ENCODE data around the gene FTCDNL1. TPM values are rescaled to one million over a fixed set of nuclear protein-coding genes. Genes with fewer than 3 reads are reported as not detected.

FTCDNL1 gene
- total and polyA plus RNA-seq, 2 donors = 0.85 to 1.4 TPM

DNA sequence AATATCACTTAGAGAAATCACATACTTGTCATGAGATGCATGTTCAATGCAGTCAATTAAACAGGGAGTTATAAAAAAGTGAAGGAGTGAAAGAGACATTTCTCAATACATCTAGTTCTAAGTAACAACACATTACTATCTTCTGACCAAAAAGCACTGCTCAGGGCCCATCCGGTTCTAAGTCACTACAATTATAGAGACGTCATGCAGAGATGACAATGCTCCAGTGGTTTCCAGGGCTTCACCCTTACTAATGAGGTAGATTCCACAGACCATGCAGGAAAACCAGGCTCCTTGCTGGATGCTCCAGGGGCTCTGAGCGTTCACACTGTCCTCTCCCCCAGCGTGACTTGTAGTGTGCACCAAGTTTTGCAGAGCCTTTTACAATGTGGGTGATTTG lies 88.0 kb downstream of the FTCDNL1 start:
- no peak for DNase-seq (ENCODE audit: extremely low spot score)
- 86% methylated on average over 4 of the region's 4 CpGs for WGBS
- no peak overlapping the region for H3K4me3 ChIP-seq (ENCODE audit: low read depth, low read length)
- no peaks in the 10 kb centered on the region for H3K36me3 ChIP-seq (ENCODE audit: insufficient read depth)
- no peak overlapping the region for H3K27ac ChIP-seq (ENCODE audit: low read depth)
- no peaks in the 10 kb centered on the region for H3K4me1 ChIP-seq (ENCODE audit: insufficient read depth)

DNA sequence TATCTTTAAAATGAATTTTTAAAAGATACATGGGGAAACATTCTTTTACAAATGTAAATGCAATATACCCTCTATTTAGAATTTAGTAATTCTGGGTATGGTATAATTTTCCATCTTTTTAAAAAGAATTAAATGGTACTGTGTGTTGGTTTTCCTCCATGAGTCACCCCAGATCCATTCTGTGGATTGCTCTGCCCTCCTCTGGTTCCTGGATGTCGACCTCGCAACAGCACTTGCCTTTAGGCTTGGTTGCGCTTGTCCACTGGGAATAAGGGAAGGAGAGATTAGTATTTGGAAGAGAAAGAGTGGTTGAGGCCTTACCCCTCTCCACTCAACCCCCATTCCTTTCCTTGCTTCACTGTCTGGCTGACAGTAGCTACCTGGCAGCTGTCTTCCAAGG lies 90.4 kb downstream of the FTCDNL1 start:
- H3K36me3 ChIP-seq (ENCODE audit: insufficient read depth) = no peaks in the 10 kb centered on the region
- no peak overlapping the region for H3K27ac ChIP-seq (ENCODE audit: low read depth)
- H3K4me1 ChIP-seq (ENCODE audit: insufficient read depth) = no peaks in the 10 kb centered on the region
- no peak overlapping the region for H3K4me3 ChIP-seq (ENCODE audit: low read depth, low read length)
- no peak for DNase-seq (ENCODE audit: extremely low spot score)
- WGBS = 95% methylated on average over 3 of the region's 3 CpGs

DNA sequence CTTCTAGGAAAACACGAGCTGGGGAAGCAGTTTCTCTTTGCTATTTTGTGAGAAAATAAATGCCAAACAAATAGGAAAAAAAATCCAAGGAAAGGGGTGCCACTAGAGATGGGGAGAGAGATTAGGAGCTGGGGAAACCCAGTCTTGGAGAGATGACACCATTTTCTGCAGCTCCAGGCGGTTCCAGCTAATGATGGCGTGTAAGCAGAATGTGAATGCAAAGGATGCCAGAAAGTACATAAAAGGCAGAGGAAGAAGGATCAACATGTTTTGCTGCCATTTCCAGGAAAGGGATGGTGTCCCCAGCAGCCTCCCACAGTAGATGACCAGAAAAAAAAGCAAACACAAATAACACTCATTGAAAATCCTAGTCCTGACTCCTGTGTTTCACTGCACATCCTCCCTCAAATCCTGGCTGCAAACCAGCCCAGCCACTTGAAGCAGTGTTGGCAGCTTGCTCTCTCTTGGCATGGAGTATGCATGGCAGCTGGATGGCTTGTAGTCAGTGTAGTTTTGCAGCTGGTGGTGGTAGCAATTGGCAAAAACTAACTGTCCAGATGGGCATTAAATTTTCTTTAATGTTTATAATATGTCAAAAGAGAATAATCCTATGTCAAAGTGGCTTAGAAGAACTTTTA lies 93.6 kb downstream of the FTCDNL1 start:
- Histone ChIP-seq H3K4me3 (ENCODE audit: low read depth, low read length) (no peak overlapping the region), H3K4me1 (ENCODE audit: insufficient read depth) (no peaks in the 10 kb centered on the region), H3K27ac (ENCODE audit: low read depth) (no peak overlapping the region), H3K36me3 (ENCODE audit: insufficient read depth) (no peaks in the 10 kb centered on the region)
- WGBS = 43% methylated on average over 3 of the region's 3 CpGs
- no peak for DNase-seq (ENCODE audit: extremely low spot score)

DNA sequence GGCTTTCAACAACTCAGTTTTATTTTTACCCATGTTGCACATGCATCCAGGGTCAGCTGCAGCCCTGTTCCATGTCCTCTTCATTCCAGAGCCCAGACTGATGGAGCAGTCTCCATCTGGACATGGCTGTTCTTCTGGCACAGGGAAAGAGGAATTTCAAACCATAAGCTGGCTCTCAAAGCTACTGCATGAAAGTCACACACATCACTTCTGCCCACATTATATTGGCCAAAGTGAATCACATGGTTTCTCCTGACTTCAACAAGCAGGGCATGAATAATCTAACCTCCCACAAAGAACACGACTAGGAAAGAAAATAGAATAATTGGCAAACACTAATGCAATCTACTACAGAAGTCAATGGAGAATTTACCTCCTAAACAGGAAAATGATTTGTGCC lies 94.2 kb downstream of the FTCDNL1 start:
- no peak overlapping the region for H3K27ac ChIP-seq (ENCODE audit: low read depth)
- H3K36me3 ChIP-seq (ENCODE audit: insufficient read depth) = no peaks in the 10 kb centered on the region
- H3K4me1 ChIP-seq (ENCODE audit: insufficient read depth) = no peaks in the 10 kb centered on the region
- 41% methylated on average over 1 of the region's 1 CpG for WGBS
- DNase-seq (ENCODE audit: extremely low spot score) = no peak
- H3K4me3 ChIP-seq (ENCODE audit: low read depth, low read length) = no peak overlapping the region

DNA sequence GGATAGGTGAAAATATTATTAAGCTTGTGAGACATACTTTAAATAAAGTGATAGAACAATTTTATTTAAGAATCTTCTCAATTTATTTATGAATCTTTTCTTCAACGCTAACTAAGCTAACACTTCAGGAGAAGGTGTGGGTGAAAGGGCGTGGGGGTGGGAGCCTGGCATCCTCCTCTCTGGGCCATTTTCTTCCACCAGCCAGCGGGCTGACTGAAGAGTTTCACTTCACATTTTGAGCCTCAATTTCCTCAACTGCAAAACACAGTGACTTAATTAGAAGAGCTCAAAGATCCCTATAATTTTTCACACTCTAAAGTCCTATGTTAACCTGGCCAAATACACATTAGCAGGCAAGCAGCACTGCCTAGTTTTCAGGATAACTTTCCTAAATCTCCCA lies 94.8 kb downstream of the FTCDNL1 start:
- no peak overlapping the region for H3K27ac ChIP-seq (ENCODE audit: low read depth)
- H3K4me1 ChIP-seq (ENCODE audit: insufficient read depth) = no peaks in the 10 kb centered on the region
- no peak for DNase-seq (ENCODE audit: extremely low spot score)
- H3K4me3 ChIP-seq (ENCODE audit: low read depth, low read length) = no peak overlapping the region
- no peaks in the 10 kb centered on the region for H3K36me3 ChIP-seq (ENCODE audit: insufficient read depth)
- 85% methylated on average over 3 of the region's 3 CpGs for WGBS

DNA sequence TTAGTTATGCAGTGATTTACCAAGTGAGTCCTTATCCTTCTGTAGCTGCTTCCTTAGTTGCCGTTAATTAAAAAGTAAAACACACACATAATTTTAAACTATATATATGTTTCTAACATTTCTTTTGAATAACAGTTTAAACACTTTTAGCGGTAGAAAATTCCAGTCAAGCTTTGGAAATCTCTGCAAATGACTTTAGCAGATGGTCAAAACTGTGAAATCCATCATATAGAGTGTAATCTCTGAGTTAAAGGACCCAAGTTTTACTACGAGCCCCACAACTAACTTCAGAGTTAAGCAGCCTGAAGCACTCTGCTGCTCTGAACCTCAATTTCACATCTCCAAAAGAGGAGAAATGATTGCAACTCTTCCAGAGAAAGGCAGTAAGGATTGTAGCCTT lies 96.2 kb downstream of the FTCDNL1 start:
- DNase-seq (ENCODE audit: extremely low spot score) = no peak
- no peaks in the 10 kb centered on the region for H3K4me1 ChIP-seq (ENCODE audit: insufficient read depth)
- 95% methylated on average over 3 of the region's 3 CpGs for WGBS

DNA sequence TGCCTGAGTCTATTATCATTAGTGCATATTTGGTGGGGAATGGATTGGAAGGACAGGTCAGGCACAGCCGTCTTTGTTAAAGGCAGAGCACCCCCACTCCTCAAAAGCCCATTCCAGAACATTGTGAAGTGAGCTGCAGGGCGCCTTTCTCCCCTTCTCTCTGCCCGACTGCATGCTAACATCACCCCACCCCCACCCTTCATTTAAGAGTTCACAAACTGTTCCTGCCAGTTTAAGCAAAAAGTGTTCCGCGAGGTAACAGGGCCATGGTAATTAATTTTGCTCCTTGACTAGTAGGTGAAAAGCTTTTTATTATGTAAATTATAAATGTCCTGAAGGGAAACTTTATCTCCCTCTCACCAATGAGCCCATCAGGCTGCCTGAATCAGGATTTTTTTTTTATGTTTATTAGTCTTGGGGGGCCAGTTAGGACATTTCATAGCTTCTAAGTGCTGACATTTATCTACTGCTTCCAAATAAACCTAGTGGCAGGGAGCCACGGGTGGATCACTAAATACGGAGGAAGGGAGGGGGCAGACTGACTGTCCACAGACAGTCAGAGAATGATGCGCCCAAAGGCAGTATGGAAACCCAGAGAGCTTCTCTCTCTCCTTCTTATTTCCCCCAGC lies 99.4 kb downstream of the FTCDNL1 start:
- Histone ChIP-seq H3K4me1 (ENCODE audit: insufficient read depth) (no peaks in the 10 kb centered on the region), H3K4me3 (ENCODE audit: low read depth, low read length) (no peak overlapping the region), H3K27ac (ENCODE audit: low read depth) (no peak overlapping the region), H3K36me3 (ENCODE audit: insufficient read depth) (no peaks in the 10 kb centered on the region)
- no peak for DNase-seq (ENCODE audit: extremely low spot score)
- WGBS = 67% methylated on average over 8 of the region's 8 CpGs

More for the DNA sequence above, 96.2 kb downstream of the FTCDNL1 start:
- H3K4me3 ChIP-seq (ENCODE audit: low read depth, low read length) = no peak overlapping the region
- H3K27ac ChIP-seq (ENCODE audit: low read depth) = no peak overlapping the region
- H3K36me3 ChIP-seq (ENCODE audit: insufficient read depth) = no peaks in the 10 kb centered on the region

DNA sequence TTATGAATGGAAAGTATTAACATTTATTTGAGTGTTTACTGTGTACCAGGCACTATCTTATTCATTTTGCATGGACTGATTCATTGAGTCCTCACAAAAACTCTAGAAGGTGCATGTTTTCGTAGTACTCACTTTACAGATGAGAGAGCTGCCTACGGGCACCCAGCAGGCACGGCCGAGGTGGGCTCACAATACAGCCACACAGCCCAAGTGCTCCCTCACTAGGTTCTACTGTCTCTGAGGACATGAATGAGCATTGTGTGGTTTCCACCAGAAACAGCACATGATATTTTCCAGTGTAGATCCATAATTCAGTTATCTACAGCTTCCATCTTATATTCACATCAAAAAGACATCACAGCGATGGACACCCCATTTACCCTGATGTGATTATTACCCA lies 101.4 kb downstream of the FTCDNL1 start:
- Histone ChIP-seq H3K4me1 (ENCODE audit: insufficient read depth) (no peaks in the 10 kb centered on the region), H3K4me3 (ENCODE audit: low read depth, low read length) (no peak overlapping the region), H3K27ac (ENCODE audit: low read depth) (no peak overlapping the region), H3K36me3 (ENCODE audit: insufficient read depth) (no peaks in the 10 kb centered on the region)
- DNase-seq (ENCODE audit: extremely low spot score) = no peak
- WGBS = 93% methylated on average over 5 of the region's 5 CpGs

DNA sequence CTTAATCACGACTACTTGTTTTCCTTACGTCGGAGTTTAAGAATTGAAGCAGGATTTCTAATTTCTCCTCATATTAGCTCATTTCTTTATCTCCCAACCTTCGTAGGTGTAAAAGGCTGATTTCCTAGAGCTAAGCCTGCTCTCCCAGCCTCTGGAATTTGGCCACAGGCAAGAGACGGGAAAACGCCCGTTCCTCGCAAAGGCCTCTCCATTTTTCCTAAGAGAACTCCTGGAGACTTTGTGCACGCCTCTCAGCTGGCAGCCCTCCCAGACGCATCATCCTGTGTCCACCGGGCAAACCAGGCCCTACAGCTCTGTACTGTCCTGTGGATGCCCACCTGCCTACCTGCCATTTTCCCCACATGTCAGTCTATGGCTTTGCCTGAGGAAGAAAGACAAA lies 106.3 kb downstream of the FTCDNL1 start:
- H3K4me3 ChIP-seq (ENCODE audit: low read depth, low read length) = no peak overlapping the region
- no peak for DNase-seq (ENCODE audit: extremely low spot score)
- no peaks in the 10 kb centered on the region for H3K4me1 ChIP-seq (ENCODE audit: insufficient read depth)
- no peak overlapping the region for H3K27ac ChIP-seq (ENCODE audit: low read depth)
- 75% methylated on average over 11 of the region's 11 CpGs for WGBS
- no peaks in the 10 kb centered on the region for H3K36me3 ChIP-seq (ENCODE audit: insufficient read depth)

DNA sequence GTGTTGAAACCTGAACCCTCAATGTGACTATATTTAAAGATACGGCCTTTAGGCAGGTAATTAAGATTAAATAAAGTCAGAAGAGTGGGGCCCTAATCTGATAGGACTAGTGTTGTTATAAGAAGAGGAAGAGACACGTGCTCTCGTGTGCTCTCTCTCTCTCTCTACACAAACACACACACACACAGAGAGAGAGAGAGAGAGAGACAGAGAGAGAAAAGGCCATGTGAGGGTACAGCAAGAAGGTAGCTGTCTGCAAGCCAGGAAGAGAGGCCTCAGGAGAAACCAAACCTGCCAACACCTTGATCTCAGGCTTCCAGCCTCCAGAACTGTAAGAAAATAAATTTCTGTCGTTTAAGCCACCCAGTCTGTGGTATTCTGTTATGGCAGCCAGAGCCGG lies 106.7 kb downstream of the FTCDNL1 start:
- Histone ChIP-seq H3K4me1 (ENCODE audit: insufficient read depth) (no peaks in the 10 kb centered on the region), H3K36me3 (ENCODE audit: insufficient read depth) (no peaks in the 10 kb centered on the region), H3K27ac (ENCODE audit: low read depth) (no peak overlapping the region), H3K4me3 (ENCODE audit: low read depth, low read length) (no peak overlapping the region)
- WGBS = 69% methylated on average over 5 of the region's 5 CpGs
- DNase-seq (ENCODE audit: extremely low spot score) = no peak

DNA sequence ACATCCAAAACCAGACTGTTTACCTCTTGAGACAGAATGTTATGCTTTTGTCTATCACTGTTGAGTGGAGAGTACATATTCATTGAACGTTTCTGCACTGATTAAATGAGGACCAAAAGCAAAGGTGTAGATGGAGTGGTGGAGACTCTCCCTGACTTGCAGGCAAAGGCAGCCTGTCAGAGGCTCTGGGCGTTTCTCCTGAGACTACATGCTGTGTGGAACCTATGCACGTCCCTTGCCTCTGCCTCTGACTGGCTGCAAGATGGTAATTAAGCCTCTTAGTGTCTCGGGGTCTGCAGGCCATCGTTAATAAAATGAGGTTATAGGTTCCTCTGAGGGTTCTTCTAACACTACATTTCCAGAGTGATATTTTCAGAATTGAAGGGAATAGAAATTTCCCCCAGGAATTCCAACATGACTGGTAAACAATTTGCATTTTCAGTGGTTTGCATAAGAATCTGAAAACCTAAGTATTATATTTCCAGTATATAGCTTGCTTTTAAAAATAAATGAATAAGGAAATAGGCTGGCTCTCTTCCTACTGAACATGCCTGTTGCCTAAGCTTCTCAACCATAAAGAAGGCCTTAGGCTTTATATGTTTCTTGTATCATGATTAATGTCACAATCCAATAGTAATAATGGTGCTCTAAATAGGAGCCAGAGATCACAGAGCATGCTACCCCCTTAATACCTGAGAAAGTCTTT lies 107.4 kb downstream of the FTCDNL1 start:
- no peak overlapping the region for H3K27ac ChIP-seq (ENCODE audit: low read depth)
- no peaks in the 10 kb centered on the region for H3K36me3 ChIP-seq (ENCODE audit: insufficient read depth)
- no peak overlapping the region for H3K4me3 ChIP-seq (ENCODE audit: low read depth, low read length)
- 71% methylated on average over 5 of the region's 5 CpGs for WGBS
- no peak for DNase-seq (ENCODE audit: extremely low spot score)
- no peaks in the 10 kb centered on the region for H3K4me1 ChIP-seq (ENCODE audit: insufficient read depth)

DNA sequence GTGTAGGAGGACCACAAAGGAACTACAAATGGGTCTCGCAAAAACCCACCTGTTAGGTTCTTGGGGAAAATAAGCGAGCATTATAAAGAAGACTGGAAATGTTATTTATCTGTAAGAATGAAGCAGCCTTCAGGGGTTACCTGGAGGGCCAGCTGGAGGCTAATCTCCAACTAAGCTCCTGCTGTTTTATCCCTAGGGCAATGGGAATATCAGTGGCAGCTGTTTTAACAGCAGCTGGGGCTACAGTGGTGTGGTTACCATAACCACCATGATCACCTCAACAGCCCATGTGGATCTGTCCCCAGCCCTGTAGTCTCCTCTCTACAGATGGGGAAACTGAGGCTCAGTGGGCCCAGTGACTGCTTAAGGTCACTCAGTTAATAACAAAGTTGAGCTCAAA lies 108.1 kb downstream of the FTCDNL1 start:
- H3K4me1 ChIP-seq (ENCODE audit: insufficient read depth) = no peaks in the 10 kb centered on the region
- no peak for DNase-seq (ENCODE audit: extremely low spot score)
- H3K4me3 ChIP-seq (ENCODE audit: low read depth, low read length) = no peak overlapping the region
- H3K27ac ChIP-seq (ENCODE audit: low read depth) = no peak overlapping the region
- 82% methylated on average over 2 of the region's 2 CpGs for WGBS
- H3K36me3 ChIP-seq (ENCODE audit: insufficient read depth) = no peaks in the 10 kb centered on the region

DNA sequence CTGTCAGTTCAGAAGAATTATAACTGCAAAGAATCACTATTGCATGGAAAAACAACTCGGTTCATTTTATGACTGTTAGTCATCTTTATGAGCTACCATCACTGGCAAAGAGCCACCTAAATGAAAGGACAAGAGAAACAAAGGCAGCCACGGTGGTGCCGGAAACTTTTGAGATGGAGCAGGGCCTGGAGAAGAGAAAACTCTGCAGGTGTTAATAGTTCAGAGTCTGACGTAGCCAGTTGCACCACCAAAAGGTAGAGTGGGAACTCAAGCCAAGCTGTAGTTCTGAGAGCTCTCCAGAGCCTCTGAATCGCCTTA lies 110.9 kb downstream of the FTCDNL1 start:
- DNase-seq (ENCODE audit: extremely low spot score) = no peak
- 28% methylated on average over 5 of the region's 5 CpGs for WGBS
- no peak overlapping the region for H3K4me3 ChIP-seq (ENCODE audit: low read depth, low read length)
- no peaks in the 10 kb centered on the region for H3K36me3 ChIP-seq (ENCODE audit: insufficient read depth)
- H3K4me1 ChIP-seq (ENCODE audit: insufficient read depth) = no peaks in the 10 kb centered on the region
- H3K27ac ChIP-seq (ENCODE audit: low read depth) = no peak overlapping the region

DNA sequence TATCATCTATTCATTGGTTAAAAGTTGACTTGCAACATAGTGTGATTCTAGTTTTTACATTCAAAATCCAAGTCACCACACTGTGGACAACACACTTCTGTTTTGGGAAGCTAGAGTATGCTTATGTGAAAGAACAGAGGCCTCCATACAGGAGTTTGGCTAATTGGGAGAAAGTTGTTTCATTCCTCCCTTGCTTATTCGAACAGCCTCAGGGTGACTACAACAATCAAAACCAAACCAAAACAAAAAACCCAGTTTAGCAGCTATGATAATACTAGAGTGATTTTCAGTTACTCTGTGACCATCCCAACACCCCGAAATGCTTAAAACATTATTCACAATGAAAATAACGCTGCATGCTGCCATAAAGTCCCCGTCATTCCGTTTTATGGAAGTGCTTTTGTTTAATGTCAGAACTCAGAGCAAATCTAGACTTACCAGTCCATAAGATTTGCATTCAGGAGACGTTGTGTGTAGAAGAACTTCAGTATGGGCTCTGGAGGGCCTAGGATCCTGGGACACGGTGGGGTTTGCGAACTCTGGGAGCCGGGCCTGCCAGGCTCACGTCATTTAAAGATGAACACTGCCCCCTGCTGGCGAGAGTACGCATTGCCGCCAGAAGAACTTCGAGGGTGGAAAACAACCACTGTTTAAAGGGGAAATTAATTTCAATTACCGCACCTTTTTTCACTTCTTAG lies 111.4 kb downstream of the FTCDNL1 start:
- no peak for DNase-seq (ENCODE audit: extremely low spot score)
- Histone ChIP-seq H3K27ac (ENCODE audit: low read depth) (no peak overlapping the region), H3K4me3 (ENCODE audit: low read depth, low read length) (no peak overlapping the region), H3K36me3 (ENCODE audit: insufficient read depth) (no peaks in the 10 kb centered on the region), H3K4me1 (ENCODE audit: insufficient read depth) (no peaks in the 10 kb centered on the region)
- WGBS = 33% methylated on average over 15 of the region's 15 CpGs

Measured in urinary bladder (tissue), 4 donors.